Mononuclear cell (primary cell): ENCODE results near the gene LYRM7. TPM values are rescaled to one million over a fixed set of nuclear protein-coding genes. Genes with fewer than 3 reads are reported as not detected.
A peak's percentile ranks its signal among the peaks of the same experiment; 100 is the strongest.

Experiments
- H3K27me3 ChIP-seq: 2 replicates; pipeline ENCODE4 v1.6.0; 2011; ENCODE audit warnings: low read length, control low read depth; ENCODE audit not compliant: insufficient read depth
- H3K4me1 ChIP-seq: 2 replicates; pipeline ENCODE4 v1.5.1; 2011; ENCODE audit warnings: mild to moderate bottlenecking, low read length, control low read depth; ENCODE audit not compliant: insufficient read depth
- H3K4me3 ChIP-seq: 2 replicates; pipeline ENCODE4 v1.5.1; 2011; ENCODE audit warnings: mild to moderate bottlenecking, low read length, moderate library complexity
- H3K9me3 ChIP-seq: 2 replicates; pipeline ENCODE4 v1.5.1; 2011; ENCODE audit warnings: low read depth, mild to moderate bottlenecking, control low read depth, low read length
- total RNA-seq: library from RNA; depleted of rRNA; stranded (reverse); fragments of >200 nt; gene quantifications from one replicate; pipeline ENCODE4 v1.2.3, GENCODE V29; 2012

The LYRM7 gene
- total RNA-seq, 1 donor: 6.7 TPM

DNA sequence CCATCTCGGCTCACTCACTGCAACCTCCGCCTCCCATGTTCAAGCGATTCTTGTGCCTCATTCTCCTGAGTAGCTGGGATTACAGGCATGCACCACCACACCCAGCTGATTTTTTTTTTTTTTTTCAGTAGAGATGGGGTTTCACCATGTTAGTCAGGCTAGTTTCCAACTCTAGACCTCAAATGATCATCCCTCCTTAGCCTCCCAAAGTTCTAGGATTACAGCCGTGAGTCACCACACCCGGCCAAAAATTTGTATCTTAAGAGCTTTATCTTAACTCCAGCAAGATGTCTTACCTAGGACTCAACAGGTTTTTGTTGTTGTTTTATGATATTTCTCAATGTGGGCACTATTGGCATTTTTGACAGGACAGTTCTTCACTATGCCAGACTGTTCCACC, 27.9 kb downstream of the LYRM7 start:
- no peaks in the 10 kb centered on the region for H3K9me3 ChIP-seq
- no peaks in the 10 kb centered on the region for H3K27me3 ChIP-seq
- H3K4me3 ChIP-seq: no peak overlapping the region
- H3K4me1 ChIP-seq: no peaks in the 10 kb centered on the region

DNA sequence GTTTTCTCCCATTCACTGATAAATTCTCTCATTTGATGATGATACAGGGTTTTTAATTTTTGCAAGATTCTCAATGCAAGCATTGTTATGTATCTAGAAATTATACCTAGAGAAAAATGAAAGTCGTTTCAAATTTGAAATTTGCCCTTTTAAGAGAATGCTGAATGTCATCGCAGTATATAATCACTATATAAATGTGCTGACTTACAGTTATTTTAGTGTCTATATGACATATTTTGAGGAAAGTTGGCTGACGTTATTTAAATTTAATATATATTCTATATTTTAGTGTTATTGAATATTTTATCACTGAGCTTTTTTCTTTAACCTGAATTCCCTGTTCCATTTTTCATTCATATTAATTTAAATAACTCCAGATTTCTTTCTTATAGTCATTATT, 29.8 kb downstream of the LYRM7 start:
- Histone ChIP-seq H3K4me1 (no peaks in the 10 kb centered on the region), H3K9me3 (no peaks in the 10 kb centered on the region), H3K27me3 (no peaks in the 10 kb centered on the region), H3K4me3 (no peak overlapping the region)

DNA sequence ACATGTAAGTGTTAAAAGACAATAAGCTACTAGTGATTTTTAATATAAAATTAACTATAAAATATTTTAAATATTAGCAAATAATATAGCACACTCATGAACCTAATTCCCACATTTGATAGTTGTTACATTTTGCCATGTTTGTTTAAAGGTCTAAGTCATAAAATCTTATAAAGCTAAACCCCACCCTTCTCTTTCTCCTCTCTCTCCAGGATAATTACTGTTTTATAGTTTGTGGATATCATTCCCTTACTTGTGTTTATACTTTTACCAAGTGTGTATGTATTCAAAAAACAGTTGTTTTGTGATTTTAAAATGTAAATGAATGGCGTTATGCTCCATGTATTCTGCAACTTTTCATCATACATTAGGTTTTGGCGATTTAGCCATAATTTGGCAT, 34.2 kb downstream of the LYRM7 start:
- H3K9me3 ChIP-seq: no peaks in the 10 kb centered on the region
- no peak overlapping the region for H3K4me3 ChIP-seq
- H3K4me1 ChIP-seq: peaks cover 17% of the 10 kb centered on the region
- no peaks in the 10 kb centered on the region for H3K27me3 ChIP-seq

DNA sequence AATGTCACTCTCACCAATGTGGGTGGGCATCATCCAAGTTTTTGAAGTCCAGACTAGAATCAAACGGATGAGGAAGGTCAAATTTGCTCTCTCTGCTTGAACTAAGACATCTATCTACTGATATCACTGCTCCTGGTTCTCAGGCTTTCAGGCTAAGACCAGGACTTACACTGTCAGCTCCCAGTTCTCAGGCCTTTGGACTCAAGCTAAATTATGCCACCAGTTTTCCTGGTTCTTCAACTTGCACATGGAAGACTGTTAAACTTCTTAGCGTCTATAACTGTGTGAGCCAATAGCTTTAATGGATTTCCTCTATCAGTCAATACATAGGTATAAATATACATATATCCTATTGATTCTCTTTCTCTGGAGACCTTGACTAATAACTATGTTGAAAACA, 35.3 kb downstream of the LYRM7 start:
- no peaks in the 10 kb centered on the region for H3K9me3 ChIP-seq
- peaks cover 24% of the 10 kb centered on the region for H3K4me1 ChIP-seq
- H3K27me3 ChIP-seq: no peaks in the 10 kb centered on the region
- no peak overlapping the region for H3K4me3 ChIP-seq

DNA sequence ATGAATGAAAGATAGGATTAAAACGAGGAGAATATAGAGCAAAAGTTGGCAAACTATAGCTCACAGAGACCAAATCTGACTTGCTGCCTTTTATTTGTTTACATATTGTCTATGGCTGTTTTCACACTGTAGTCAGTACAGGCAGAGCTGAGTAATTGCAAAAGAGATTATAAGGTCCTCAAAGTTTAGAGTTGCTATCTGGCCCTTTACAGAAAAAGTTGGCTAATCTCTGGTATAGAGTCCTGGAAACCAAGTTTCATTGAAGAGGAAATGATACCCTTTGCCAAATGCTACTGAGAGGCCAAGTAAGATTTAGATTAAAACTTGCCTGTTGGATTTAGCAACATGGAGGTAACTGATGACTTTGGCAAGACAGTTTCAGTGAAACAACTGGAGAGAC, 36.0 kb downstream of the LYRM7 start:
- Histone ChIP-seq H3K4me3 (no peak overlapping the region), H3K27me3 (no peaks in the 10 kb centered on the region), H3K4me1 (peaks cover 30% of the 10 kb centered on the region), H3K9me3 (no peaks in the 10 kb centered on the region)

DNA sequence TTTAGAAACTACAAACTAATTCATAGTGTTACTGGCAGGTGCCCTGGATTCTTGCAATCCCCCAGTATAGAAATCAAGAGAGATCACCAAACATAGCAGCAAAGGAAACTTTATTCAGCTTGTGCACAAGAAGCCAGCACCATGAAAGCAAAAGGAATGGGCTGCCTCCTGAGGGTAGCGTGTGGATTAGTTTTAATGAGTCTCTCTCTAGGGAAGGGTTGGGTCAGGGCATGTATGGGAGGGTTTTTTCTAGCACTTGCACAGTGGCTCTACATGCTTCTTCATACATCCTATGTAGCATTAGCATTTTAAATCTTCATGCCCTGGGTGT, 38.4 kb downstream of the LYRM7 start:
- H3K9me3 ChIP-seq: no peaks in the 10 kb centered on the region
- H3K4me1 ChIP-seq: peaks cover 39% of the 10 kb centered on the region
- no peaks in the 10 kb centered on the region for H3K27me3 ChIP-seq
- no peak overlapping the region for H3K4me3 ChIP-seq

DNA sequence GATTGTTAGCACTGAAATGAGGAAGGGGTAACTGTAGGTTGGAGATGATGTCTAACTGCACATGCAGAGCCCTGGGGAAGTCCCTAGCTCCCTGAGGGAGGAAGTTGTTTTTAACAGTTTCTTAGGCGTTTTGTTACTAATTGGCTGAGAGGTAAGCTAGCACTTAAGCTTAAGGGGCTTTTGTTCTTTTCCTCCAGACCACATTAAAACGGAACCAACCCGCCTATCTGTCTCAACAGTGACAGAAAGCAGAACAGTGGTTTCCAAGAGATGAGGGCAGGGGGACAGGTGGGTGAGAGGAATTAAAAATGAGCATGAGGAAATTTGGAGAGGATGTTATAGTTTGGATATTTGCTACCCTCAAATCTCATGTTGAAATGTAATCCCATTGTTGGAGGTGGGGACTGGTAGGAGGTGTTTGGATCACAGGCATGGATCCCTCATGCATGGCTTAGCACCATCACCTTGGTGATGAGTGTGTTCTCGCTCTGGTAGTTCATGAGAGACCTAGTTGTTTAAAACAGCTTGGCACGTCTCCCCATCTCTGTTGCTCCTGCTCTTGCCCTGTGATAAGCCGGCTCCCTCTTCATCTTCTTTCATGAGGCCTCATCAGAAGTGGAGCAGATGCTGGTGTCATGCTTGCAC, 38.9 kb downstream of the LYRM7 start:
- H3K27me3 ChIP-seq: no peaks in the 10 kb centered on the region
- peaks cover 44% of the 10 kb centered on the region for H3K4me1 ChIP-seq
- H3K4me3 ChIP-seq: peak overlapping the region; percentile 13
- H3K9me3 ChIP-seq: no peaks in the 10 kb centered on the region

DNA sequence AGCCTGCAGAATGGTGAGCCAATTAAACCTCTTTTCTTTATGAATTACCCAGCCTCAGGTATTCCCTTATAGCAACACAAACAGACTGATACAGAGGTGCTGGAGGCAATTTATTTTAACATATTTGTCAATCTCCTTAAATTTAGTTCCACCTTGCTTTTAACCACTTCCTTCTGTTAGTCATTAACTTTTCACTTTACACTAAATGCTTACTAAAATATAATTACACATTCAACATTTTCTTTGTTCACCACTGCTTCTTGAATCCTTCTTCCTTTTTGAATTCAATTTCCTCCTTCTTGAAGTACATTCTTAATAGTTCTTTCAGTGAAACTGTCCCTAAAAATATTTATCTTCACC, 39.4 kb downstream of the LYRM7 start:
- no peaks in the 10 kb centered on the region for H3K9me3 ChIP-seq
- no peaks in the 10 kb centered on the region for H3K27me3 ChIP-seq
- H3K4me3 ChIP-seq: peak overlapping the region; percentile 13
- H3K4me1 ChIP-seq: peaks cover 46% of the 10 kb centered on the region

DNA sequence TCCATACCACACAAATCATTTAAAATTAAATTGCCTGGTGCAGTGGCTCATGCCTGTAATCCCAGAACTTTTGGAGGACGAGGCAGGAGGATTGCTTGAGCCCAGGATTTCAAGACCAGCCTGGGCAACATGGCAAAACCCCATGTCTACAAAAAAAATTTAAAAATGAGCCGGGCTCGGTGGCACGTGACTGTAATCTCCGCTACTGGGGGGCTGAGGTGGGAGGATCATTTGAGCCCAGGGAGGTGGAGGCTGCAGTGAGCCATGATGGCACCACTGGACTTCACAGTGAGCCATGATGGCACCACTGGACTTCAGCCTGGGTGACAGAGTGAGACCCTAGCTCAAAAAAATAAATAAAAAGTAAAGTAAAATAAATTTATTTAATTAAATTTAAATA, 40.9 kb downstream of the LYRM7 start:
- Histone ChIP-seq H3K9me3 (no peaks in the 10 kb centered on the region), H3K27me3 (no peaks in the 10 kb centered on the region), H3K4me3 (no peak overlapping the region), H3K4me1 (peaks cover 46% of the 10 kb centered on the region)

DNA sequence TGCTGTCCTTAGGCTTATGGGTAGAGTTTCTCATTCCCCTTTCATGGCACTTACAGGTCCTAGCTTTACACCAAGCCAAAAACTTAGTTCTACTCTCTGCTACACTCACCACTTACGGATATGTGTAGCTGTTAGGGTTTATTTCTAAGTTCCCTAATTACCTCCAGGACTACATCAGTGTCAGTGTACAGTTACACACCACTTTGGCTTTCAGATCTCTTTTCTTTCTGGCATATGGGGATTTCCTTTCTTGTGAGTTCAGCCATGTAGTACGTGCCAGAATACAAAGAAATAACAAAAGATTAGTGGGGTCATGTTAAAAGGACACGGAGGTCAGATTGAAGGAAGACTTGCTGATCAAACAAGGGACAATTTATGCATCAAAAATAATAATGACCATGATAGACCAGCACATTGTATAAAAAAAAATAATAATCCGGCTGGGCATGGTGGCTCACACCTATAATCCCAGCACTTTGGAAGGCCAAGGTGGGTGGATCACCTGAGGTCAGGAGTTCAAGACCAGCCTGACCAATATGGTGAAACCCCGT, 41.8 kb downstream of the LYRM7 start:
- Histone ChIP-seq H3K4me1 (peaks cover 46% of the 10 kb centered on the region), H3K9me3 (no peaks in the 10 kb centered on the region), H3K27me3 (no peaks in the 10 kb centered on the region), H3K4me3 (no peak overlapping the region)

DNA sequence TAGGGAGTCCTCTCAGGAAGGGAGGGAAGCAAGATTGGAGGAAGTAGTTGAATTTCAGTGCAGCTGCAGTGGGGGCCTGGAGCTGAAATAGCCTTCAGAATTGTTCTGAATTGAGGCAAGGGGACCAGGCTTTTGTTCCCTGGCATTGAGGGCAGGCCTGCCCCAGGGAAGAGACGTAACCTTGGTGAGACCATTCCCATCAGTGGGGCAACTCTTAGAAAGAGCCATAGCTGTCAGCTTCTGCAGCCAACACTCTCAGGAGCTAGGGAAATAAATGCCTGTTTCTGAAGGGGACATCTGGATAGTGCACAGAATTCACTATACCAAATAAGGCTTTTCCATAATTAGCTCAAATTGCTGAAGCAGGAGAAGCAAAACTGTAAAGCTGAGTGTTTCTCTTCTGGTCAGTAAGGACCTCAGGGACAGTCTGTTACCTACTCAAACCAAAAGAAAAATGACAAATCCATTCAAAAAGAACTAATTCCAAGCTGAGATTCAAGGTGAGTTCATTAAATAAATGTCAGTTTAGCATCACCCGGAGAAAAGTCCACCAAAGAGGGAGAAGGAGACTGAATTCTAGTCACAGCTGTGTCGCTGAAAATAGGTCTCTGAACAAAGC, 44.0 kb downstream of the LYRM7 start:
- peaks cover 32% of the 10 kb centered on the region for H3K4me1 ChIP-seq
- H3K27me3 ChIP-seq: no peaks in the 10 kb centered on the region
- no peaks in the 10 kb centered on the region for H3K9me3 ChIP-seq
- H3K4me3 ChIP-seq: no peak overlapping the region

DNA sequence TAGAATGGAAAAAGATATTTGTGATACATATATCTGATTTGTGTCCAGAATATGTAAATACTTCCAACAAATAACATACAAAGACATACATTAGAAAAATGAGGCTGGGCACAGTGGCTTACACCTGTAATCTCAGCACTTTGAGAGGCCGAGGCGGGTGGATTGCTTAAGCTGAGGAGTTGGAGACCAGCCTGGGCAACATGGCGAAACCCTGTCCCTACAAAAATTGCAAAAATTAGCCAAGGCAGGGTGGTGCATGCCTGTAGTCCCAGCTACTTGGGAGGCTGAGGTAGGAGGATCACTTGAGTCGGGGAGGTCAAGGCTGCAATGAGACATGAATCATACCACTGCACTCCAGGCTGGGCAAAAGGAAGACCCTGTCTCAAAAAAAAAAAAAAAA, 47.0 kb downstream of the LYRM7 start:
- H3K9me3 ChIP-seq: no peaks in the 10 kb centered on the region
- H3K27me3 ChIP-seq: no peaks in the 10 kb centered on the region
- no peak overlapping the region for H3K4me3 ChIP-seq
- peaks cover 17% of the 10 kb centered on the region for H3K4me1 ChIP-seq

DNA sequence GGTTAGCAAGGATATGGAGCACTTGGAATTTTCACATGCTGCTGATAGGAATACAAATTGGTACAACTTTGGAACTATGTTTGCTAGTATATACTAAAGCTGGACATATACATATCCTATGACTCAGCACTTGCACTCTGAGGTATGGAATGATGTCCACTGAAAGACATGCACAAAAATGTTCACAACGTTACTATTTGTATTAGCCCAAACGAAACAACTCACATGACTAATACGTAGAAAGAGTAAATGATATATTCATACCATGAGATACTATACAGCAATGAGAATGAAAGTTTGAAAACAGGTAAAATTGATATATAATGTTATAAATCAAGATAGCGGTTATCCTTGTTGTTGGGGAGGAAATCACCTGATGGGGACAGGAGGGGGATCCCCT, 47.6 kb downstream of the LYRM7 start:
- peaks cover 23% of the 10 kb centered on the region for H3K4me1 ChIP-seq
- H3K27me3 ChIP-seq: no peaks in the 10 kb centered on the region
- H3K9me3 ChIP-seq: no peaks in the 10 kb centered on the region
- no peak overlapping the region for H3K4me3 ChIP-seq

DNA sequence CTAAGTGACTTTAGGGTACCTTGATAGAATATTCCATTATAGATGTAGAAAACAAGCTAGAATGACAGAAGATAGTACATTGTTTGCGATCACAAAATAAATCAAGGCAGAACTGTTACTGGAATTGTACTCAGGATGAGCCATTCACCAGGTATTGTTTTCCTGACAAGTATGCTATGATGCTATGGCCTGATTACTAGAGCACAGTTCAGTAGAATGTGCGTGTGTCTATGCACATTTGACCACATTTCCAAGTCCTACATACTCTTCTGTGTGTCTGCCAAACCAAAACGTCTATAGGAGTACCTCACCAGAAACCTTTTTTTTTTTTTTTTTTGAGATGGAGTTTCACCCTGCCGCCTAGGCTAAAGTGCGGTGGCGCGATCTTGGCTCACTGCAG, 49.8 kb downstream of the LYRM7 start:
- Histone ChIP-seq H3K27me3 (no peaks in the 10 kb centered on the region), H3K9me3 (no peaks in the 10 kb centered on the region), H3K4me1 (peaks cover 37% of the 10 kb centered on the region), H3K4me3 (no peak overlapping the region)

DNA sequence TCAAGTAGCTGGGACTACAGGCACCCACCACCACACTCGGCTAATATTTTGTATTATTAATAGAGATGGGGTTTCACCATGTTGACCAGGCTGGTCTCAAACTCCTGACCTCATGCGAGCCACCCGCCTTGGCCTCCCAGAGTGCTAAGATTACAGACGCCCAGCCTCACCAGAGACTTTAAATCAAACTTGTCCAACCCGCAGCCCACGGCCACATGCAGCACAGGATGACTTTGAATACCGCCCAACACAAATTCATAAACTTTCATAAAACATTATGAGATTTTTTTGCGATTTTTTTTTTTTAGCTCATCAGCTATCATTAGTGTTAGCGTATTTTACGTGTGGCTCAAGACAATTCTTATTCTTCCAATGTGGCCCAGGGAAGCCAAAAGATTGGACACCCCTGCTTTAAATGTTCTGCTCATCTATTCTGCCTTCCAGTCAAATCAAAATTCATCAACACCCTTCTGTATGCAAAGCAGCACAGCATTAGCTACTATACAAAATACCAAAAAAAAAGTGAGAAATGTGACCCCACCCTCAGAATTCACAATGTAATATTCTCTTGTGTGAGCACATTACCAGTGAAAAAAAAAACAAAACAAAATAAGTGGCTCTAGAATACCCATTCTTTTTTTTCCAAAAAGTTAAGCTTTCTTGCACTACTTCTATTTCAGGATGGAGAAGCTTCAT, 50.4 kb downstream of the LYRM7 start:
- H3K9me3 ChIP-seq: no peaks in the 10 kb centered on the region
- H3K4me3 ChIP-seq: no peak overlapping the region
- no peaks in the 10 kb centered on the region for H3K27me3 ChIP-seq
- peaks cover 42% of the 10 kb centered on the region for H3K4me1 ChIP-seq

DNA sequence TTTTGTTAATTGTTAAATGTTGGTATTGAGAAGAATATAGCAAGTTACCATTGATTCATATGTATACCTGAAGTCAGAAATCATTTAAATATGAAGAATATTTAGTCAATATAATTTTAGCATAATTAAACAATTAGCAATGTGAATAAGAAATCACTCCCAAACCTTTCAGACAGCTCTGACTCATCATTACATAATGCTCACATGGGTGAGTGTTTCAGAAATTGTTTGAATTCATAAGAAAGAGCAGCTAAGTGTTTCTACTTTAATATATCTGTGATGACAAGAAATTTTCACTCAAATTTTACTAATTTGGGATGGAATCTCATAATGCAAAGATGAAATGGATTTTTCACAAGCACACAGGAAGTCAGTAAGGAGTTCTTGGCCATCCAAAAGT, 51.1 kb downstream of the LYRM7 start:
- H3K4me1 ChIP-seq: peaks cover 47% of the 10 kb centered on the region
- no peak overlapping the region for H3K4me3 ChIP-seq
- no peaks in the 10 kb centered on the region for H3K27me3 ChIP-seq
- H3K9me3 ChIP-seq: no peaks in the 10 kb centered on the region
